ENCODE results near the gene NHERF2.

Gene NHERF2

DNA sequence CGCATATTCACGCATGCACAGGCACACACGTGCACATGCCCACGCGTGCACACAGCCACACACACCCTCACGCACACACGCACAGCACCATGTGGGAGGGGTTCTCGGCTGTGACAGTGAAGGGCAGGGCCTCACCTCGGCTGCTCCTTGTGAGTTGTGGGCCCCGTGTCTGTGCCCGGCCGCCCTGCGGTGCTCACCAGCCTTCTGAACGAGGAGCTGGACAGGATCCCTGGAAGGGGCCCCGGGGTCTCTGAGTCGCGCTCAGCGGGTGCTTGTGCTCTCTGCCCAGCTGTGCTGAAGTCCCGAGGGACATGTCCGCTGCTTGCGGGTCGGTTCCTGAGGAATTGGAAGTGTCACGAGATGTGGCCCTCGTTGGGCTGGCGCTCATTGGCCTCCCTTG lies 37.2 kb downstream of the NHERF2 start:
- TF ChIP-seq, protein P1, sequence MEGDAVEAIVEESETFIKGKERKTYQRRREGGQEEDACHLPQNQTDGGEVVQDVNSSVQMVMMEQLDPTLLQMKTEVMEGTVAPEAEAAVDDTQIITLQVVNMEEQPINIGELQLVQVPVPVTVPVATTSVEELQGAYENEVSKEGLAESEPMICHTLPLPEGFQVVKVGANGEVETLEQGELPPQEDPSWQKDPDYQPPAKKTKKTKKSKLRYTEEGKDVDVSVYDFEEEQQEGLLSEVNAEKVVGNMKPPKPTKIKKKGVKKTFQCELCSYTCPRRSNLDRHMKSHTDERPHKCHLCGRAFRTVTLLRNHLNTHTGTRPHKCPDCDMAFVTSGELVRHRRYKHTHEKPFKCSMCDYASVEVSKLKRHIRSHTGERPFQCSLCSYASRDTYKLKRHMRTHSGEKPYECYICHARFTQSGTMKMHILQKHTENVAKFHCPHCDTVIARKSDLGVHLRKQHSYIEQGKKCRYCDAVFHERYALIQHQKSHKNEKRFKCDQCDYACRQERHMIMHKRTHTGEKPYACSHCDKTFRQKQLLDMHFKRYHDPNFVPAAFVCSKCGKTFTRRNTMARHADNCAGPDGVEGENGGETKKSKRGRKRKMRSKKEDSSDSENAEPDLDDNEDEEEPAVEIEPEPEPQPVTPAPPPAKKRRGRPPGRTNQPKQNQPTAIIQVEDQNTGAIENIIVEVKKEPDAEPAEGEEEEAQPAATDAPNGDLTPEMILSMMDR (IDR thresholded peaks at IDR 0.05) = no peak

DNA sequence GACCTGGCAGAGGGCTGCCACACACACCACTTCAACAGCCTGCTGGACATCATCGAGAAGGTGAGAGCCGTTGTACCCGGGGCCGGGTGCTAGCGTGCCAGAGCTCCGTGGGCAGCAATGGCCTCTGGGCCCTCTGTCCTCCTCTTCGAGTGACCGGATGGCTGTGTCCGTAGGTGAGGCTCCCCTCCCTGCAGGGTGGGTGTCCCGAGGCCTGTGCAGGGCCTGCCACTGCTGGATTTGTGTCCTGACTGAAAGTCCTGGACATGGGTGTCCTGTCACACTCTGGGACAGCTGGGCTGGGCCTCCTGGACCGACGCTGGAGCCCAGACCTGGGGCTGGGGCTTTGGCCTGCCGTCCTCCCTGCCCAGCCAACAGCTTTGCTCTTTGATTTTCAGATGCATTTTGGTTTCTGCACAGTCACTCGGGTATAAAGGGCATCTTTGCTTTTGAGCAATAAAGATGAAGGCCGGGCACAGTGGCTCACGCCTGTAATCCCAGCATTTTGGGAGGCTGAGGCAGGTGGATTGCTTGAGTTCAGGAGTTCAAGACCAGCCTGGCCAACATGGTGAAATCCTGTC lies 37.8 kb downstream of the NHERF2 start:
- TF ChIP-seq, protein P1 (IDR thresholded peaks at IDR 0.05) = no peak

DNA sequence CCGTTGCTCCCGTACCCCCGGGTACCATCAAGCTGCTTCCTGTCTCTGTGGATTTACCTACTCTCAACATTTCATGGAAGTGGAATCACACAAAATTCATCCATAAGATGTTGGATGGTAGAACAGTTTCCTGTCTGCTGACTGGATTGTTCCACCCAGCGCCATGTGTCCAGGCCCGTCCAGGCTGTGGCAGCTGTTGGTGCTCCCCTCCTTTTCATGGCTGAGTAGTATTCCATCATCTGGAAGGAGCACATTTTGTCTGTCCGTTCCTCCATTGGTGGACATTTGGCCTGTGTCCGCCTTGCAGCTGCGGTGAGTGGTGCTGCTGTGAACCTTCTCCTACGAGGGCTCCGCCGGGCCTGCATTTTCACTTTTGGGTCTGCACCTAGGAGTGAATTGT lies 39.4 kb downstream of the NHERF2 start:
- TF ChIP-seq, protein P1 (IDR thresholded peaks at IDR 0.05) = no peak

DNA sequence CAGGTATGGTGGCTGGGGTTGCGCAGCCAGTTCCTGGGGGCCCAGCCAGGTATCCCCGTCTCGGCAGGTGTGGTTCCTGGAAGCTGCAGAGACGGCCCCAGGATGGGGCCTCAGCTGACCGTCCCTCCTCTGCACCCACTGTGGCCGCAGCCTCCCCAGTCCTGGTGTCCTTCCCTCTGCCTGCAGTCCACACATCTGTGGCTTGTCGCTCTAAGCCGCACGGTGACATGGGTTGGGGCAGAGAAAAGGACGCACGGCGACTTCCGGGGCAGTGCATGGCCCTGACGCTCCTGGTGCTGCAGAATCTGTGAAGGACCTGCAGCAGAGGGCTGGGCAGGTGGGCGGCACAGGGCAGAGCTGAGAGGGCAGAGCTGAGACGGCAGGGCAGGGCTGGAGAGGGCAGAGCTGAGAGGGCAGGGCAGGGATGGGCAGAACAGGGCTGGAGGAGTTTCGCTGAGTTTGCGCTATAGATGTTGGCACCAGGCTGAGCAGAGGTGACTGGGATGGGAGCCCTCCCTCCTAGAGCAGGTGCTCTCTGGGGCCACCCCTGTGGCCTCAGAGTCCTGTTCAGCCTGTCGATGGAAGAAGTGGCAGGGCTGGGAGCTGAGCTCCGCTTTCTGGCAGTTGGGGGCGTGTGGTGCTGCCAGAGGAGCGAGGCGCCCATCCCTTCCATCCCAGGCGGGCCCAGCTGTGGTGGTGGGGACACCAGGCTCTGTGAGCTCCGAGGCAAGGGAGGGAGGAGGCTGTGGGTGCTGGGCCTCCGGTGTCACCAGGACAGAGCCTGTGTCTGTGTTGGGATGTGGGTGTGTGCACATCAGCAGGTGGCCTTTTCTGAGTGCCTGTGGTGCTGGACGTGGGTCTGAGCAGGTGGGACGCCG lies 44.1 kb downstream of the NHERF2 start:
- TF ChIP-seq, protein P1 (IDR thresholded peaks at IDR 0.05) = no peak

DNA sequence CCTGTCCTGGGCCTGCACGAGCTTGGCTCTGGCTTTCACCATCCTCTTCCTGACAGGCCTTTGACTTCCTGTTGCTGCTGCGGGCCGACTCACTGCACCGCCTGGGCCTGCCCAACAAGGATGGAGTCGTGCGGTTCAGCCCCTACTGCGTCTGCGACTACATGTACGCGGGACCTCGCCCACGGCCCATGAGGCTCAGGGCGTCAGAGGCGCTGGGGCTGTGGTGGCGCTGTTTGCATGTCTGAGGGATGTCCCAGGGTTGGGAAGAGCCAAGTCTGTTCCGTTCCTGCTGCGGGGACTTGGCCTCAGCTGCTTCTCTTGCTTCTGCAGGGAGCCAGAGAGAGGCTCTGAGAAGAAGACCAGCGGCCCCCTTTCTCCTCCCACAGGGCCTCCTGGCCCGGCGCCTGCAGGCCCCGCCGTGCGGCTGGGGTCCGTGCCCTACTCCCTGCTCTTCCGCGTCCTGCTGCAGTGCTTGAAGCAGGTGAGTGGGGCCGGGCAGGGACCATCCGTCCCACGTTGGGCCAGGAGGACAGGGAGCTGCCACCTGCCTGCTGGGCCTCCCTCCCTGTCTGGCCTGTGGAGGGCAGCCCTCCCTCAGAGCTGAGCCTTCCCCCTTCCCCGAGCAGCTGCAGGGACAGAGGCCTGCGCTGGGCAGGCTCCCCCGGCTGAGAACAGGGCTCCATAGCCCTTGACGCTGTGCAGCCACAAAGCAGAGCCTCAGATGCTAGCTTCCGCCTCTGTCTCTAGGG lies 44.9 kb downstream of the NHERF2 start:
- TF ChIP-seq, protein P1 (IDR thresholded peaks at IDR 0.05) = no peak

DNA sequence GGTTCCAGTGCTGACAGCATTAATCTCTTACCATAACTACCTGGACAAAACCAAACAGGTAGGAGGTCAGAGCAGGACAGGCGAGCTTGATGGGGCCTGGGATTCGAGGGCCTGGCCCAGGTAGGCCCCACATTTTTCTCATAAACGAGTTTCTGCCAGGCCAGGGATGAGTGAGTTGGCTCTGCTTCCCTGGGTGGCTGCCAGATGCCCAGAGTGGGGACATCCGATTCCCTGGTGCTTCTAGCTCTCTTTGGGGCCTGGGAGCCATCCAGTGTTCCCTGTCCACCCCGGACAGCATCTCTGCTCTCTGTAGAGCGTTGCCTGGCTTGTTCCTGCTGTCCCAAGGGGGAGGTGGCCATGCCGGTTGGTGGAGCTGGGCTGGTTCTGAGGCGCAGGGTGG lies 46.2 kb downstream of the NHERF2 start:
- TF ChIP-seq, protein P1 (IDR thresholded peaks at IDR 0.05) = no peak

DNA sequence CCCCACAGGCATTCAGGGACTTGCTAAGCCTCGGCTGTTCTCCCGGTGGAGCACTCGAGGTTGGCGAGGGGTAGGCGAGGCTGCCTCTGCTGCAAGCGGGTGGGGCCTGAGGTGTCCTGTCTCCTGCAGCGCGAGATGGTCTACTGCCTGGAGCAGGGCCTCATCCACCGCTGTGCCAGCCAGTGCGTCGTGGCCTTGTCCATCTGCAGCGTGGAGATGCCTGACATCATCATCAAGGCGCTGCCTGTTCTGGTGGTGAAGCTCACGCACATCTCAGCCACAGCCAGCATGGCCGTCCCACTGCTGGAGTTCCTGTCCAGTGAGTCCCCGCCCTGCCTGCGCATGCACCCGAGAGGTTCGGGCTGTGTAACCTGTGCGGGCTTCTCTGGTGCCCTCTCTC lies 47.4 kb downstream of the NHERF2 start:
- TF ChIP-seq, protein P1 (IDR thresholded peaks at IDR 0.05) = no peak

Data from LNCAP (cell line).